ENCODE data around the gene PPRC1.
A peak's percentile ranks its signal among the peaks of the same experiment; 100 is the strongest.

The PPRC1 gene, protein sequence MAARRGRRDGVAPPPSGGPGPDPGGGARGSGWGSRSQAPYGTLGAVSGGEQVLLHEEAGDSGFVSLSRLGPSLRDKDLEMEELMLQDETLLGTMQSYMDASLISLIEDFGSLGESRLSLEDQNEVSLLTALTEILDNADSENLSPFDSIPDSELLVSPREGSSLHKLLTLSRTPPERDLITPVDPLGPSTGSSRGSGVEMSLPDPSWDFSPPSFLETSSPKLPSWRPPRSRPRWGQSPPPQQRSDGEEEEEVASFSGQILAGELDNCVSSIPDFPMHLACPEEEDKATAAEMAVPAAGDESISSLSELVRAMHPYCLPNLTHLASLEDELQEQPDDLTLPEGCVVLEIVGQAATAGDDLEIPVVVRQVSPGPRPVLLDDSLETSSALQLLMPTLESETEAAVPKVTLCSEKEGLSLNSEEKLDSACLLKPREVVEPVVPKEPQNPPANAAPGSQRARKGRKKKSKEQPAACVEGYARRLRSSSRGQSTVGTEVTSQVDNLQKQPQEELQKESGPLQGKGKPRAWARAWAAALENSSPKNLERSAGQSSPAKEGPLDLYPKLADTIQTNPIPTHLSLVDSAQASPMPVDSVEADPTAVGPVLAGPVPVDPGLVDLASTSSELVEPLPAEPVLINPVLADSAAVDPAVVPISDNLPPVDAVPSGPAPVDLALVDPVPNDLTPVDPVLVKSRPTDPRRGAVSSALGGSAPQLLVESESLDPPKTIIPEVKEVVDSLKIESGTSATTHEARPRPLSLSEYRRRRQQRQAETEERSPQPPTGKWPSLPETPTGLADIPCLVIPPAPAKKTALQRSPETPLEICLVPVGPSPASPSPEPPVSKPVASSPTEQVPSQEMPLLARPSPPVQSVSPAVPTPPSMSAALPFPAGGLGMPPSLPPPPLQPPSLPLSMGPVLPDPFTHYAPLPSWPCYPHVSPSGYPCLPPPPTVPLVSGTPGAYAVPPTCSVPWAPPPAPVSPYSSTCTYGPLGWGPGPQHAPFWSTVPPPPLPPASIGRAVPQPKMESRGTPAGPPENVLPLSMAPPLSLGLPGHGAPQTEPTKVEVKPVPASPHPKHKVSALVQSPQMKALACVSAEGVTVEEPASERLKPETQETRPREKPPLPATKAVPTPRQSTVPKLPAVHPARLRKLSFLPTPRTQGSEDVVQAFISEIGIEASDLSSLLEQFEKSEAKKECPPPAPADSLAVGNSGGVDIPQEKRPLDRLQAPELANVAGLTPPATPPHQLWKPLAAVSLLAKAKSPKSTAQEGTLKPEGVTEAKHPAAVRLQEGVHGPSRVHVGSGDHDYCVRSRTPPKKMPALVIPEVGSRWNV (N-terminal part only)

DNA sequence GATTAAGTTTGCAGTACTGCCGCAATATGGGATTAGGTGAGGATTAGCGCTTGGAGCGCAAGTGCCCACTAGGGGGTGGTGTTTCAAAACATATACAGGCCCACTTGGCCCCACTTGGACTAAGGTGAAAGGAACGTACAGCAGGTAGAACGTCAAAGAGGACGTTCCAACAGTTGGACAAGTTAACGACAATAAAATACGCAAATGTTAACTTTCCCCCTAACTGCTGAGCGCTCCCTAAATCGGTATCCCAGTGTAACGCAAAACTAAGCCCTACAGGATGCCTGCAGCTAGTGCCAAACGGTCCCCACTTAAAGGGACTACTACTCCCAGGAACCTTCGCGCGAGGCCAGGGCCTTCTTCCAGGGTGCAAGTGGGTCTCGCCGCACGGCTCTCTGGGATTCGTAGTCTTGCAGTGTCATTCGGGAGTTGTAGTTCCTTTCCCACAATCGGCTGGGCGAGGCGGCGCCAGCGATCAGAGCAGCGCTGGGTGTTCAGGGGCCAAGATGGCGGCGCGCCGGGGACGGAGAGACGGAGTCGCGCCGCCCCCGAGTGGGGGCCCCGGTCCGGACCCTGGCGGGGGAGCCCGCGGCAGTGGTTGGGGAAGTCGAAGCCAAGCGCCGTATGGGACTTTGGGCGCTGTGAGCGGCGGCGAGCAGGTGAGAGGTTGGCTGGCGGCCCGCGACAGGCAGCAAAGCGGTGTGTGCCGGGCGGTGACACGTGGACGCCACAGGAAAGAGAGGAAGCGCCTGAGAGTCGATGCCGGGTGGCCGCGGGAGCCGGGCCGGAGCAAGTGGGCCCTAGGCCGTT lies at the start of gene PPRC1:
PPRC1 (plus strand) TSS at position 478 of the 810 bp plus-strand sequence; CDS start at position 507, 29 bp downstream.
- peak; percentile 99 for DNase-seq

DNA sequence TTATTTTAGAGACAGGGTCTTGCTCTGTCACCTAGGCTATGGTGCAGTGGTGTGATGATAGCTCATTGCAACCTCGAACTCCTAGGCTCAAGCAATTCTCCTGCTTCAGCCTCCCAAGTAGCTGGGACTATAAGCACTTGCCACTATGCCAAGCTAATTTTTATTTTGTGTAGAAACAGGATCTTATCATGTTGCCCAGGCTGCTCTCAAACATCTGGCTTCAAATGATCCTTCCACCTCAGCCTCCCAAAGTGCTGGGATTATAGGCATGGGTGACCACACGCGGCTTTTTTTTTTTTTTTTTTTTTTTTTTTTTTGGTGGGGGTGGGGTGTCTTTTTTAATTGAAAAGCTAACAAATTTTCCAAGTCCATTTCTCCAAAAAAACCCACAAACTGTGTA lies 49.3 kb upstream of the PPRC1 start:
- peak; percentile 69 for DNase-seq

DNA sequence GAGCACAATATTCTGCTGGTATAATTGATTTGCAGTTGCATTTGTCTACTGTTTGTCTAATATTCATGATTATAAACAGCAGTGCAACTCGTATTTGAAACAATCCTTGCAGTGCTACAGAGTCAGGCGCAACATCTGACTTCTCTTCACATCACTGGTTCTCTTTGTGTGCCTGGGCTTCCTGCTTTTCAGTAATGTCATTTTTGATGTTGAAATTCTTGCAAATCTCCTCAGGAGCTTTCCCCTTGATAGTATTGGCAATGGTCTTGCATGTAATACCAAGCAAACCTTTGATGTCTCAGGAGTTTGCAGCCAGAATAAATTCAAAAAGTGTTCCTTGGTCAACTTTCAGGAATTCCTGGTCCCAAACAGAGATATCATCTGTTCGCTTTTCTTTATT lies 47.5 kb upstream of the PPRC1 start:
- DNase-seq = no peak

DNA sequence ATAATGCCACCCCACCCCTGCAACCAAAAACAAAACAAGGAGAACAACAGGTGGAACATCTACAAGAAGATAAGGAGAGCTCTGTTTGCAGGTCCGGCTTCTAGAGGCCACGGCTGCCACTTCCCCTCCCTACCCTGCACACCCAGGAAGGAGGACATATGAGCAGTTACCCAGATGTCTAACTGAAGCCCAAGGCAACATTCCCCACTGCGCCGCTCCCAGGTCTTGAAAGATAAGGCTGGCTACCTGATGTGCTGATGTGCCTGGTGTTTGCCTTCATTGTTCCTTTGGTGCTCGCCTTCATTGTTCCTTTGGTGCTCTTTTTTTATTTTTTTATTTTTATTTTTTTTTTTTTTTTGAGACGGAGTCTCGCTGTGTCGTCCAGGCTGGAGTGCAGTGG lies 46.6 kb upstream of the PPRC1 start:
- DNase-seq = no peak

DNA sequence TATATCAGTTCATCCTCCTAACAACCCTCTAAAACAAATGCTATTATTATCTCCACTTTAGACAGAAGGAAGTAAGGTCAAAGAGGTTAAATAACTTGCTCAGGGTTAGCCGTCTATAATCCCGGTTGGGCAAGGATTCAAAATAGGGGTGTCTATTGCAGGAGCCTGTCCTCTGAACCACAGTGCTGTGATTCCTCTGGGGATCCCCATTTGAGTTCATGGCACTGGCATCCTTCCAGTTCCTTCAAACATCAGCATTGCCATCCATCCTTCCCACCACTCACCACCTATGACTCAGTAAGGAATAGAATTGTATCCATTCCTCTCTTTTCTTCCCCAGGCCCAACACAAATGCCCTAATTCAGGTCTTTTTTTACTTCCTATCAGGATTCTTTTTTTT lies 42.1 kb upstream of the PPRC1 start:
- no peak for DNase-seq

DNA sequence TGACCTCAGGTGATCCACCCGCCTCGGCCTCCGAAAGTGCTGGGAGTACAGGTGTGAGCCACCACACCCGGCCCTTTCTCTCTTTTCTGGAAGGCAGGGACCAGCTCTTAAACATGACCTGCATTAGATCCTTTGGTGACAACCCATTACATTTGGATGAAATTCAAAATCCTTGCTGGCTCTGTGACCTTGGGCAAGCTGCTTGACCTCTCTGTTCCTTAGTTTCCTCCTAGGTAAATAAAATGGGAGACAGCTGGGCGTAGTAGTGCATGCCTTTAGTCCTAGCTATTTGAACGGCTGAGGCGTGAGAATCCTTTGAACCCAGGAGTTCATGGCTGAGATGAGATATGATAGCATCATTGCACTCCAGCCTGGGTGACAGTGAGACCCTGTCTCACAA lies 36.4 kb upstream of the PPRC1 start:
- no peak for DNase-seq

DNA sequence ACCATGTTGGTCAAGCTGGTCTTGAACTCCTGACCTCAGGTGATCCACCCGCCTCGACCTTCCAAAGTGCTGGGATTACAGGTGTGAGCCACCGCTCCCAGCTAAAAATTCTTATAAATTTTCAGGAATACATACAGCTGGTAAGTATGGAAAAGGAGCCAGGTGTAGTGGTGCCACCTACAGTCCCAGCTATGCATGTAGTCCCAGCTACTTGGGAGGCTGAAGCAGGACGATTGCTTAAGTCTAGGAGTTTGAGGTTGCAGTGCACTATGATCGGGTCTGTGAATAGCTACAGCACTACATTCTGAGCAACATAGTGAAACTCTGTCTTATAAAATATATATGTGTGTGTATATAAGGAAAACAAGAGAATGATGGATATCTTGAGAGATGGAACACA lies 31.7 kb upstream of the PPRC1 start:
- DNase-seq = no peak

DNA sequence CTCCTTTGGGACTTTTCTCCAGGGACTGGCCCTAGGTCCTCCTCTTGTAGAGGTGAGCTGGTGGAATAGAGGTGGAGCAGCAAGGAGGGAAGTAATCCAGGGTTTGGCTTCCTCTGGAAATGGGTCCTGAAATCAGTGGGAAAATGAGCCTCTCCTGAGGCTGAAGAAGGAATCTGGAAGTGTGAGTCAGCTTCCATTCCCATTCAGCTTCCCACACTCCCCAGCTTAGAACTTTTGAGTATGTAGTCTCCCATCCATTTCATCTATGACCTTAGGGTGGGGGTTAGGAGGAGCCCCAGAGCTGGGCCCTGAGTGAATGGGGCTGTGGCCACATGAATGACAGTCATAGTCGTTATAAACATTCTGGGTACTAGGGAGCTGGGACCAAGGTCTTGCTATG lies 30.4 kb upstream of the PPRC1 start:
- DNase-seq = no peak

DNA sequence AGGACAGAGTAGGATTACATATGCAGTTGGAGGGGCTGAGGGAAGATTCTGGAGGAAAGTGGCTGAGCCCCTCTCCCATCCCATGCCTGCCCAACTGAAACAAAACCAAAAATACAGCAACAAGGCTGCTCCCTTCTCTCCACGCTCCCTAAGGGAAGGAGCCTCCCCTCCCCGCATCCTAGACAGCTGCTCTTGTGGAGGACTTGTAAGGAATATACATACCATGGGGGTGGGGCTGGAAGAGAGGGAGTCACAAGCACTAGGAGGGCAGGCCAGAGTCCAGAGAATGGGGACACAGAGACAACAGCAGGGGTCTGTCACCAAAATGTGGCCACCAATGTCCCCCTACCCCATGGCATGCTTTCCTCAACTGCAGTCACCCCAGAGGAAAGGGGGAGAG lies 25.8 kb upstream of the PPRC1 start:
- no peak for DNase-seq

DNA sequence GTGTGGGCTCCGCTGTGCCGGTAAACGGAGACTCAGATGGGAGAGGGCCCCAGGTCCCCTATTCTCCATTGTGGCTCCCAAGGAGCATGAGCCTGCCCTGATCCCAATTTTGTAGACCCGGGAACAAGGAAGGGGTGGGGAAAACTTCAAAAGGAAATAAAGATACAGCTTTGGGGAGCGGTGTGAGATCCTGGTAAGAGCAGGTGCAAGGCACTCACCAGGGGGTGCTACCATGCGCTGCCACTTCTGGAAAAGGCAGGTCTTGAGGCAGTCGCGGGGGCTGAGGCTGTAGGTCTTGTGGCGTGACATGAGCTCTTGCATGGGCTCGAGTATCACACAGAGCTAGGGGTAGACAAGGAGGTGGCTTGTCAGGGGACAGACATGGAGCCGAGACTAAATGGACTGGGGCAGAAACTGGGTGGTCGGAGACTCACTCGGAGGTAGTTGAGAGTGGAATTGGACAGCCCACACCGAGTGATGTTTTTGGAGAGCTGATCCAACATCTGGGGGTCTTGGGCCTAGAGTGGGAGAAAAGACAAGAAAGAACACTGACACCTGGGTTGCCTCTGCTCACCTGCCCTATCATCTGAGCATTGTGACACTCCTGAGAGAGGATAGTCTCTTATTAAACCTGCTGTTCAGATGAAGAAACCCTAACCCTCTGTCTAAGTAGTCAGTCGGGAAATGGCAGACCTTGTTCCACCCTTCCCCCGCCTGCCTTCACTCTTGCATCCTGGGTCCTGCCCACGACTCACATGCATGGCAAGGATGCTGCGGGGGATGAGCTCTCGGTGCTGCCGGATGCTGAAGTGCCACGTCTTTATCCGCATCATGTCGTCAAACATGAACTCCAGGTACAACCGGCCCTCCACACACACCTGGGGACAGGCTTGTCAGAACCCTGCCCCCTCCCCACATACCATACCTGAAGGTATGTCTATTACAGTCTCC lies 23.4 kb upstream of the PPRC1 start:
- no peak for DNase-seq

DNA sequence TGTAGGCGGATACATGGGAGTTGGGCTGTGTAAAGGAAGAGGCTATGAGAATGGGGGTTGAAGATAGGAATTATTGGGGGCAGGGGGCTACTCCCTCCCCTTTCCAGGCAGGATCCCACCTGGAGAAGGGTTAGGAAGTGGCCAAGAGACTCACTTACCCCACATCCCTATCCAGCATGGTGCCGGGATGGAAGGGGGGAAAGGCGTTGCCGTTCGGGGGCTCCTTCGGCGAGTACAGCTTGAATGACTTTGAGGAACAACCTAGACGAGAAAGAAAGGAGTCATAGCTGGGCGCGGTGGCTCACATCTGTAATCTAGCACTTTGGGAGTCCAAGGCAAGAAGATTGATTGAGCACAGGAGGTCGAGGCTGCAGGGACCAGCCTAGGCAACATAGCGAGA lies 21.6 kb upstream of the PPRC1 start:
- DNase-seq = no peak

DNA sequence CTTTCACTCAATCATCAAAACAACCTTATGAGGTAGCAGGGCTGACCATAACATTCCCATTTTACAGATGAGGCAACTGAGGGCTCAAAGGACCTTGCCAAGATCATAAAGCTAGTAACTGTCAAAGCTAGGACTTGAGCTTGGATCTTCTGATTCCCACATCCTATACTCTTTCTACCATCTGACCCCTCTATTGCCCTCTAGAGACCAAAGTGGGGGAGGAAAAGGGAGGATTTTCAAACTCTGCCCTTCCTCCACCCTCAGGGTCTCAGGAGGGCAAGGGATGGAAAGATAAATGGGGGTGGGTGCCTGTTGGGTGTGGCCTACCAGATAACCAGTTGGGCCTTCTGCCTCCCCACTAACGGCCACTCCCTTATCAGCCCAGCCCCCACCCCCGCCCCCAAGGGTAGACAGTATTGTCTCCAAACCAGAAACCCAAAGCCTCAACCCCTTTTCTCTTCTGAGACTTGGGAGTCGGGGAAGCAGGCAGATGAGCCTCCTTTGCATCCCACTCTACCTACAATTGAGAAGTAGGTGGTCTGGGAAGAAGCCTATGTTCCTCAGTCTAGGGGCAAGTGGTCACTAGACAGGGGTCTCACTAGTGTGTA lies 20.5 kb upstream of the PPRC1 start:
- peak; percentile 98 for DNase-seq

DNA sequence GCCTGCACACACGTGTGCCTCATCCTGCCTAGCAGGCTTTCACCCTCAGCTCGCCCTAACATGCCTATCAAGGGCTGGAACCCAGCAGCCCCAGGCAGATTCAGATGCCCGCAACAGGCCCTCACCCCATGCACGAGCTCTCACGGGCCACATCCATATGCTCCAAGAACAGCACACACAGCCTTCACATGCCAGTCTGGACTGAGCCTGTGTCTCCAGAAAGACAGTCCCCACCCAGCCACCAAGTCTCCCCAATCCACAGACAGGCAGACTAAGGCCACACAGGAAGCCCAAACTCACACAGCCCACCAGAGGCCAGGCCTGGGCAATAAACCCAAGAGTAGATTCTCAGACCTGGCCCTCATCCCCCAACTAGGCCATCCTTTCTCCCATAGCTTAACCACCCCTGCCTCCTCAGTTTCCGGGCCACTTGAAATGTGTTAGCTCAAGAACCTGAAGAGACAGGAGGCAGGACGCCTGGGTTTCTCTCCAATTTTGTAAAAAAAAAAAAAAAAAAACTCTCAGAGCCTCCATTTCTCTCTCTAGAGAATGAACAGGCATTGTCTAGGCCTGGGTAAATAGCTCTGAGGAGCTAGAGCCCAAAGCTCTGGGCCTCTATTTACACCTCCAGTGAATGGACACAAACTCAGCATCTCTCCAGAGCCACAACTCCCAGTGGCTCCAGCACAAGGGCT lies 19.4 kb upstream of the PPRC1 start:
- DNase-seq = peak; percentile 80

DNA sequence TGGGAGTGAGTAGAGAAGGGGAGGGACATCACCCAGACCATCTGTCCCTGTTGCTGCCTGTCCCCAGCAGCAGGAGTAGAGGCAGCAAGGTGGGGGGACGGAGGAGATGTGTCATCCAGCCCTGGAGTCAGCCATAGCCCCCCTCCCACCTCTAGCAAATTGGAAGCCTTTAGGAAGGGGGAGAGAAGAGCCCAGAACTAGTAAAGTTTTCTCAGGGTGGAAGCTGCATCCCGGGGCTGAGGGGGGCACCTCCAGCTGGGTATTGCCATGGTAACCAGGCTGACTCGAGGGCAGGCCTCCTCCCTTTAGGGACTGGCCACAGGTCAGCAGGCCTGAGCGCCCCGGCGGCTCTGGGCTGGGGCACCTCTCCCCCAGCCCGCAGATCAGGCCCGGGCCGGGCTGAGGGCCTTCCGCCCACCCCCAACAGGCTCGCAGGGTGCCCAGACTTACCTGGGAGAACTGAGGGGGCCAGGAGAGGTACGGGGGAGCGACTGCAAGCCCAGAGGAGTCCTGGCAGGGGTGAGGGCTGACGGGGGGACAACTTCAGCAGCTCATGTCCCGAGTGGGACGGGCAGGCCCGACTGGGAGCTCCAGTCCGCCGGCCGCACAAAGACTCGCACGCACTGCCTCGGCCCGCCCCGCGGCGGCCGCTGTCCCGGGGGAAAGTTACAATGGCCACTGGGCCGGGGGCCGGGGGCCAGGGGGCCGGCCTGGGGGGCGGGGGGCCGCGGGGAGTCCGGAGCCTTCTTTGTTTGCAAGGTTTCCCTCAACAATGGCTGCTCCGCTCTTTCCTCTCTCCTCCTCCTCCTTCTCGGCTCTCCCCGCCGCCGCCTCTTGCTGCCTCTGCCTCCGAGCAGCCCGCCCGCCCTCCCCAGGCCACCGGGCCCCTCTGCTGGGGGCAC lies 18.6 kb upstream of the PPRC1 start:
- DNase-seq = peak; percentile 51

DNA sequence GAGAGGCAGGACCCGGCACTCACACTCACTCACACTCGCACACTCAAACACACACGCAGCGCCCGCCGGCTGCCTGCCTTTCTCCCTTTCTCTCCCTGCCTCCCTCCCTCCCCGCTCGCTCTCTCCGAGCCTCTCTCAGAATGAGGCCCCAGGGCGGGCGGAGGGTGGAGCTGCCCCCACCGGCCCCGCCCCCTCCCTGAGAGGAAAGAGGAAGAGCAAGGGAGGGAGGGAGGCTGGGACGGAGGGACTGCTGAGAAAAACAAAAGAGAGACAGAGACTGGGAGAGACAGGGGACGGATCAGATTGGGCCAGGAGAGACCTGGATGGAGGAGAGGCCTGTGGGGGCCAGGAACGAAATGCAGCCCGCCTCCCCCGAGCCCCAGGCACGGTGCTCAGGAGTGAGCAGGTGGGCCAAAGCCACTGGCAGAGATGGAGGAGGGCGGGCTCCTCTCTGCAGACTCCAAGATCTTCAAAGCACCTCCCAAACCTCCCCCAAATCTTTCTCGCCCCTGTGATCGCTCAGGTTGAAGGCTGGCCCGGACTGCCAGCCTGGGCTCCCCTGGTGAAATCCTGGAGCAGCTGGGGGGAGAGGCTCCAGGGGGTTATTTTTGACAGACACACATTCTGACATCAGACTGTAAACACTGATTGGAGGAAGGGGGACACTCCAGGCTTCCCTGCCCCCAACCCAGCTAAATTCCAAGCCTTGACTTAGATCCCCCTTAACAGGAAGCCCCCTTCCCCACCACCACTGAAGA lies 17.8 kb upstream of the PPRC1 start:
- DNase-seq = peak; percentile 97

DNA sequence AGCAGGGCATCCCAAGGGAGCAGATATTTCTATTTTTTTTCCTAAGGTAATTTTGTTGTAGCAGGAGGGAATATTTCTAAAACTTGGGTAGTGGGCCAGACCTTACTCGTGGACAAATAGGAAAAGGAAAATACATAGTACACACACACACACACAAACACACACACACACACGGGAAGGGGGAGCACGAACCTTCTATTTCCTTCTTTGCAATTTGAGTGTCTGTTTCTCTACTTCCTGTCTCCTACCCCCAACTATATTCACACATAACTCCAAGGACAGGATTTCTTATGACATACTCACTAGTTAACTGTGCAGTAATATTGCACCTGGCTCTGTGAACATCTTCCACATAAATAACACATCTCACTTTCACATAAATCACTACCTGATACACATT lies 17.1 kb upstream of the PPRC1 start:
- peak; percentile 49 for DNase-seq

DNA sequence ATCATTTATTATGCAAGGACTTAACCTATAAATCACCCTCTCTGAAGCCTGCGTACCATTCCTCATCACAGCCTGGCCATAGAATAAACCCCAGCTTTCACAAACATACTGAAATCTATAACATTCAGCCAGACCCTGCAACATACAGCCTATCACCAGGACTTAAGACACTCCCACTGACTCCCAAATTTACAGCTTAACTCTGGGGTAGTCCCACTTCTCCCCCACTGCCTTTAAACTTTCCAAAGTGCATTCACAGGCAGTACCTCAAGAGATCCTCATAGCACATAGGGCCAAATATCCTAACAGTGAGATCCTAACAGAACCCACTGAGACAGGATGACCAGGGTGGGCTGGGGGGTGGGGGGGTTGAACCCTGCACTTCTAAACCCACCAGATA lies 16.2 kb upstream of the PPRC1 start:
- no peak for DNase-seq
